GM18858 (cell line): ENCODE measurements around the gene PRR12.
"Not testable (repeated sequence)": the region's sequence is repeated elsewhere in the genome, so short reads cannot be mapped to it uniquely, and the experiment has no call there.

Source experiments
- ATAC-seq: cut with Tn5 transposase; IDR thresholded peaks from one replicate; pipeline ENCODE4 v1.9.1; 2021; ENCODE audit not compliant: unreplicated experiment

PRR12 gene

DNA sequence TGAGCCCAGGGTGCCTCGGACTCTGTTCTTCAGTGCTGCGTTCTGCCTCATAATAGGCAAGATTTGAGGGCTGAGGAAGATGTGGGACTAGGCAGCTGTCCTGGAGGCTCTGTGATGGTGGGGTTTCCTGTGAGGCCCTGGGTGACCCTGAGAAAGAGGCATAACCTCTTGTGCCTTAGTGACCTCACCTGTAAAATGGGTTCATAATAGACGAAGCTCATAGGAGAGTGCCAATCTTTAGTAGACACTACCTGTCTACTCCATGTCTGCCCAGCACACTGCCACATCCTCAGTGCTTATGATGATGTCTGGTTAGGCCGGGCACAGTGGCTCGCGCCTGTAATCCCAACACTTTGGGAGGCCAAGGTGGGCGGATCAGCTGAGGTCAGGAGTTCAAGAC, 25.6 kb downstream of the PRR12 start:
- ATAC-seq: no peak

DNA sequence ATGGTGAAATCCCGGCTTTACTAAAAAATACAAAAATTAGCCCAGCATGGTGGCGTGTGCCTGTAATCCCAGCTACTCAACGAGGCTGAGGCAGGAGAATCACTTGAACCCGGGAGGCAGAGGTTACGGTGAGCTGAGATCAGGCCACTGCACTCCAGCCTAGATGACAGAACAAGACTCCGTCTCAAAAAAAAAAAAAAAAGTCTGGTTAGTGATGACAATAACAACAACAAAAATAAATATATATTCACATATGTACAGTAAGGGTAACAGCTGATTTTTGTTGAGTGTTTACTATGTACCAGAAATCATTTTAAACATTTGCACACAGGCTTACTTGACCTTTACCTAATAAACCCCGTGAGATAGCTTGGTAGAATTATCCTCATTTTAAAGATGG, 26.0 kb downstream of the PRR12 start:
- ATAC-seq: no peak

DNA sequence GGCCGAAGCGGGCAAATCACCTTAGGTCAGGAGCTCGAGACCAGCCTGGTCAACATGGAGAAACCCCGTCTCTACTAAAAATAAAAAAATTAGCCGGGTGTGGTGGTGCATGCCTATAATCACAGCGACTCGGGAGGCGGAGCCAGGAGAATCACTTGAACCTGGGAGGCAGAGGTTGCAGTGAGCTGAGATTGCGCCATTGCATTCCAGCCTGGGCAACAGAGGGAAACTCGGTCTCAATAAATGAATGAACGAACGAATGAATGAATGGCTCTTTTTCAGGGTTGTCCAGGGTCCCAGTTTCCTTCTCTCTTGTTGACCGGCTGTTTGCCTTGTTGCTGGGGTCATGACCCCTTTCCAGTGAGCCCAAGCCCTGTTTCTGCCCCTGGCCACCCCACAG, 26.9 kb downstream of the PRR12 start:
- not testable (repeated sequence) for ATAC-seq

DNA sequence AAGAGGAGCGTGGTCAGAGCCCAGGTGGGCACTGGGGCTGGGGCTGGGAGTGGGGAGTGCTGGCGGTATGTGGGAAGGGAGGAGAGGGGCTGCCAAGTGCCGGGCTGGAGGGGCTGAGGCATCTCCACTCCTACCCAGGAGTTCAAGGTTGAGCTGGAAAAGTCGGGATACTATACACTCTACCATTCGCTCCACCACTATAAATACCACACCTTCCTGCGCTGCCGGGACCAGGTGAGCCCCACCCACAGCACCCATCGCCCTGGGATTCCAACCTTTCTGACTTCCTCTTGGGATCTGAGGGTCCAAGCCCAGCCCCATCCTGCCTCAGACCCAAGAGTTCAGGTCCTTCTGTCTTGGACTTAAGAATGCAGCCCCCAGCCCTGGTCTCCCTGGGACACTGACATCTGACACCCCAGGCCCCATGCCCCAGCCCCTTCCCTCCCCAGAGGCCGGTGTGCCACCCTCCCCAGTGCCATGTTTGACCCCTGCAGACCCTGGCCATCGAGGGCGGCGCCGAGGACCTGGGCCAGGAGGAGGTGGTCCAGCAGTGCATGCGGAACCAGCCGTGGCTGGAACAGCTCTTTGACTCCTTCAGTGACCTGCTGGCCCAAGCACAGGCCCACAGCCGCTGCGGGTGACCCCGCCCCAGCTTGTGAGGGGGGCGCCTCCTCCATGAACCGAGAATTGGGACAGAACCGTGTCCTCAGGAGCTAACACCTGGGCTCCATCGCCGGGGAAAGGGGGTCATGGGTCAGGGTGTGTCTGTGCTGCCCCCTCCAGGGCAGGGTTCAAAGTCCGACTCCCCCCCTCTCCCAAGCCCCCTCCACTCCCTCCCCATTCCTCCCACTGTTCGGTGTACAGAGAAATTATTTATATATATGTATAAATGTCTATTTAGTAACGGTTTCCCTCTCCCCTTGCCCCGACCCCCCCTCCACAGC, 34.3 kb downstream of the PRR12 start:
- ATAC-seq: no peak

DNA sequence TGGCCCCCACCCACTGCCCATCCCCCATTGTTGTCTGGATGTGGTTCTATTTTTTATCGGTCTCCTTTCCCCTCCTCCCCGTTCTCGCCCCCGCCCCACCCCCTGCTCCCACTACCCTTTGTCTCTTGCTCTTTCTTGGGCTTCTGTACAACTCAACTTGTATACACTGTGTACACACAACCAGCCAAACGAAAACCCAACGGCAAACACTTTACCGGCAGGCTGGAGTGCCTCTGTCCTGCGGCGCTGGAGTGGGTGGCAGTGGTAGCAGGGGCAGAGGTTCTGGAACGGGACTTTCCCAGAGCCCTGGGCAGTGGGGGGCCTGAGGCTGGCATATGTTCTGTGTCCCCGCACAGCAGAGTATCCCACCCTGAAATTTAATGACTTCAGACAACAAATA, 35.2 kb downstream of the PRR12 start:
- ATAC-seq: no peak

DNA sequence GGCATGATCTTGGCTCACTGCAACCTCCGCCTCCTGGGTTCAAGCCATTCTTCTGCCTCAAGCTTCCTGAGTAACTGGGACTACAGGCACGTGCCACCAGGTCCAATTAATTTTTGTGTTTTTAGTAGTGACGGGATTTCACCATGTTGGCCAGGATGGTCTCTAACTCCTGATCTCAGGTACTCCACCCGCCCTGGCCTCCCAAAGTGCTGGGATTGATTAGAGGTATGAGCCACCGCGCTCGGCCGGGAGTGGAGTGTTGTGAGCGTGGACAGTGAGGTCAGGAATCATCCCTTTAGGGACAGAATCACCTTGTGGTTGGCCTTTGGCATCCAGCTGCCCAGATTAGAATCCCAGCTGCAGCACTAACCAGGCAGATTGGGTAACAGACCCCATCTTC, 38.7 kb downstream of the PRR12 start:
- no peak for ATAC-seq

DNA sequence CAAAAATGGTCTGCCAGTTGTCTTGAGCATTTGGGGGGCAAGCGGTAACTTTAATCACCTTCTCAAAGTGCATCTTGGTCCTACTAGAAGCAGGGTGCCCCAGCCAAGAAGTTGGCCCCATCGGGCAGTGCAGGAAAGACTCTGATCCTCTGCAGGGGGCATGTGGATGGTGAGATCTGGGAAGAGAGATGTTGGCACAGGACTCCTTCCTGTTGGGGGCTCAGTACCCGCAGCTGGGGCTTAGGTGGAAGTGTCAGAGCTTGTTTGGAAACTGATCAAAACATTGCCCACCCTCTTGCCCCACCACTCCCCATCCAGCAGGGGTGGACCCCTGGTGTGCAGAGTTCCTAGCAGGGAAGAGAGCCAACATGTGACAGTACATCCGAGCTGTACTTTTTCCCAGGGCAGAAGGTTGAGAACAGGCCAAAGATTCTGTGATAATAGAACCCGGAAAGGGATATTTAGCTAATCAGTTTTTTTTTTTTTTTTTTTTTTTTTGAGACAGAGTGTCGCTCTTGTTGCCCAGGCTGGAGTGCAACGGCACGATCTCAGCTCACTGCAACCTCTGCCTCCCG, 40.1 kb downstream of the PRR12 start:
- no peak for ATAC-seq

DNA sequence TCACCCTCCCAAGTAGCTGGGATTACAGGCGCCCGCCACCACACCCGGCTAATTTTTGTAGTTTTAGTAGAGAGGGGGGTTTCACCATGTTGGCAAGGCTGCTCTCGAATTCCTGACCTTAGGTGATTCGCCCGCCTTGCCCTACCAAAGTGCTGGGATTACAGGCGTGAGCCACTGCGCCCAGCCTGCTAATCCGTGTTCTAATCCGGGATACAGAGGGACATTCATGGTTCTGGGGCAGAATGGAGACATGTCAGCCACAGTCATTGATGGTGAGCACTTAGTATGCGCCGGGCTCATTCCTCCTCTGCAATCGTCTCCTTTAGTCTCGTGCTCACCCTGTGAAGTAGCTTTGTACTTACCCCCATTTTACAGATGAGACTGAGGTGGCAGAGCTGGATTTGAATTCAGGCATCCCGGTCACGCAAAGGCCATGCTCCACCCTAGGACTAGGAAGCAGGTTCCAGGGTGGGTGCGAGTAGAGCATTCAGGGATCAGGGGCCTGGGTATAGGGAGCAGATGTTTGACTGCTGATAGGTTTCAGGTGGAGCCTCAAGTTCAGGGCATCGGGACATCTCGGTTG, 40.7 kb downstream of the PRR12 start:
- ATAC-seq: no peak

DNA sequence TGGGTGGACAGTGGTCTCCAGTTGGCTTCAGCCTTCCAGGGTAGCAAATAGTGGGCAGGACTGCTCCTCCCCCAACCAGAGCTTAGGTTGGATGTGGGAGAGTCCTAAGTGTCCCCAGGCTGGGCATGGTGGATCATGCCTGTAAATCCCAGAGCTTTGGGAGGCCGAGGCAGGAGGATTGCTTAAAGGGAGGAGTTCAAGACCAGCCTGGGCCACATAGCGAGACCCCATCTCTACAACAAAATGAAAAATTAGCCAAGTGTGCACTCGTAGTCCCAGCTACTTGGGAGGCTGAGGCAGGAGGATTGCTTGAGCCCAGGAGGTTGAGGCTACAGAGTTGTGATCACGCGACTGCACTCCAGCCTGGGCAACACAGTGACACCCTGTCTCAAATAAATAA, 41.6 kb downstream of the PRR12 start:
- no peak for ATAC-seq

DNA sequence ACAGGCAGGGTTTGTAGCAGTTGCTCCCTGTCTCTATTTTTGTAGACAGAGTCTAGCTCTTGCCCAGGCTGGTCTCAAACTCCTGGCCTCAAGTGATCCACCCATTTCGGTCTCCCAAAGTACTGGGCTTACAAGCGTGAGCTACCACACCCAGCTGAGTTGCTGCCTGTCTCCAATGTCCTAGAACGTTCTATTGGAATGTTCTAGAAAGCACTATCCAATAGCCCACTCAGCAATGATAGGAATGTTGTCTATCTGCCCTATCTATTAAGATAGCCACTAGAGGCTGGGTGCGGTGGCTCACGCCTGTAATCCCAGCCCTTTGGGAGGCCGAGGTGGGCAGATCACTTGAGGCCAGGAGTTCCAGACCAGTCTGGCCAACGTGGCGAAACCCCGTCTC, 42.3 kb downstream of the PRR12 start:
- not testable (repeated sequence) for ATAC-seq

DNA sequence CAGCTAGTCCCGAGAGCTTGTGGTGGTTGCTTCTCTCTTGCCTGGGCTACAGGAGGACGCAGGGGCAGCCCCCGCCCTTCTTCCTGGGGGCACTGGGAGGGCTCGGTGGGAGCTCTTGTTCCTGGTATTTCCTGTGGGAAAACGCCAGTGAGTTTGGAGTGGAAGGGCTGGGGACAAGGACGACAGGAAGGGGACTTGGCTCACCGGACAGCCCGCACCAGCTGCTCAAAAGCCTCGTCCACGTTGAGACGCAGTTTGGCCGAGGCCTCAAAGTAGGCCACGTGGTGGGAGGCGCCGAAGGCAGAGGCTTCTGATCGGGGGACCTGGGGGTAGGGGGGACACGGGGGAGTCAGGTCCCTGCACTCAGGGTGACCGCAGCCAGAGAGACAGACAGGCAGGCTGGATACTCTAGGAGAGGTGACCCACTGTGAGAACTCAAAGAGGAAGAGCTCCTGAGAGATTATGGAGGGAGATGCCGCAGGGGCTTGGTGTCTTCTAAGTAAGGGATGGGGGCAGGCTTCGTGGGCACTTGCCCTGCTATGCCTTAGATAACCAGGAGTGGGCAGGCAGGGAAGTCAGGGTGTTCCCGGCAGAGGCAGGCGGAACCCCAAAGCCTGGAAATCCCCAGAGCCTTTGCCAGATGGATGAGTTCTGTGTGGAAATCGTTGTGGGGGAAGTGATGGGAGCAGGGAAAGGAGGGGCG, 44.7 kb downstream of the PRR12 start:
- no peak for ATAC-seq

DNA sequence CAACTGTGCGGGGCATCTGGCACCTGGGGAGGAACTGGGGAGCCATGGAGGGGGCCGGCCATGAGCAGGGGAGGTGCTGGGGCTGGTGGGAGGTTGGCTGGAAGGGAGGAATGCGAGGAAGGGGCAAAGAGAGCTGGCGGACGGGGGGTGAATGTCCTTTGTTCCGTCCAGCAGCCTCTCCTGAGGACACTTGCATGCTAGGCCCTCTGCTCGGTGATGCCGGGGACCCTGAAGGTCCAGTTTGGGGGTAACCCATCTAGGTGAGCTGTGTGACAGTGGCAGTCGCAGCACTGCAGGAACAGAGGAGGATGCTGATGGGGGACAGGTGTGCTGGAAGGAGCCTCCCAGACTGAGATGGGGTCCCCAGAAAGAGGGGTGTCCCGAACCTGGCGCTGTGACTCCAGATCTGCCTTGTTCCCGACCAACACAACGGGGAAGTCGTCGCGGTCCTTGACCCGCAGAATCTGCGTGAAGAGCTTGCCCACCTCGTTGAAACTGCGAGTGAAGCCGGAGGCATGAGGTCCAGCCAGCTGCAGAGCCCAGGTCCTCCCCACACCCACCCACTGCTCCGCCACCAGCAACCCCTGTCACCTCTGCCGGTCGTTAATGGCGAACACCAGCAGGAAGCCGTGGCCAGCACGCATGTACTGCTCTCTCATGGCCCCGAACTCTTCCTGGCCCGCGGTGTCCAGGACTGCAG, 45.4 kb downstream of the PRR12 start:
- ATAC-seq: no peak

DNA sequence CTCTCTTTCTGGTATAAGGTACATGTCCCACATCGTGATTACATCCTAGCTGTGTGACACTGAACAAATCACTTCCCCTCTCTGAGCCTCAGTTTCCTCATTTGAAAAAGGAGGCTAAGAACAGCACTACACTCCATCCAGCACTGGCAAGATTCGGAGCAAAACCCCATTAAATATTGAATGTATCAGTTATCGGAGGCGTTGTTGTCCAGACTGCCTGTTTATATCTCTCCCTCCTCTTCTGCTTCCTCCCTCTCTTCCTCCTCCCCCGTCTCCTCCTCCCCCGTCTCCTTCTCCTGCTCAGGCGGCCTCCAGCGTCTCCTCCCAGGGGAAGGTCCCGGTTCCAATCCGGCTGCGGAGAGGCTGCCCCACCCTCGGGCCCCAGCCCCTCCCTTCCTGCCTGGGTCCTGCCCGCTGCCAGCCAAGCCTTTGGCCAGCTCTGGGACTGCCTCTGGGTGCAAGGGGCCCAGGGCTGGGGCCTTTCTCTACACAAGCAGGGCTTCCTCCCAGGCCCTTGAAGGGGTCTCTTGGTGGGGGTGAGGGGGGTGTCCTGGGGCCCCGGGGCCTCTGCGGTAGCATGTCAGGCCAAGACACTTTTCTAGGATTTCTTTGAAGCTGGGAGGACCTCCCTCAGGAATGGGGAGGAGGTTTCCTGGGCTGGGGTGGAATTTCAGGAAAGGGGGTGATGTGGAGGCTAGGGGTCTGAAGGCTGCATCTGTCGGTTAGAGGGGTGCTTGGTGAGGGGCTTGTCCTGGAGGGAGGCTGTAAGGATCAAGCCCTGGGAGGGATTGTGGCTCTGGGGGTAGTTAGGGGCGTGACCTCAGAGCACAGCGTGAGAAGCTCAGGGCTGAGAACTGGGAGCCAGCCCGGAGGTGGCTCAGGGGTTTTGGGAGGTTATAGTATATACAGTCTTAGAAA, 47.1 kb downstream of the PRR12 start:
- no peak for ATAC-seq

DNA sequence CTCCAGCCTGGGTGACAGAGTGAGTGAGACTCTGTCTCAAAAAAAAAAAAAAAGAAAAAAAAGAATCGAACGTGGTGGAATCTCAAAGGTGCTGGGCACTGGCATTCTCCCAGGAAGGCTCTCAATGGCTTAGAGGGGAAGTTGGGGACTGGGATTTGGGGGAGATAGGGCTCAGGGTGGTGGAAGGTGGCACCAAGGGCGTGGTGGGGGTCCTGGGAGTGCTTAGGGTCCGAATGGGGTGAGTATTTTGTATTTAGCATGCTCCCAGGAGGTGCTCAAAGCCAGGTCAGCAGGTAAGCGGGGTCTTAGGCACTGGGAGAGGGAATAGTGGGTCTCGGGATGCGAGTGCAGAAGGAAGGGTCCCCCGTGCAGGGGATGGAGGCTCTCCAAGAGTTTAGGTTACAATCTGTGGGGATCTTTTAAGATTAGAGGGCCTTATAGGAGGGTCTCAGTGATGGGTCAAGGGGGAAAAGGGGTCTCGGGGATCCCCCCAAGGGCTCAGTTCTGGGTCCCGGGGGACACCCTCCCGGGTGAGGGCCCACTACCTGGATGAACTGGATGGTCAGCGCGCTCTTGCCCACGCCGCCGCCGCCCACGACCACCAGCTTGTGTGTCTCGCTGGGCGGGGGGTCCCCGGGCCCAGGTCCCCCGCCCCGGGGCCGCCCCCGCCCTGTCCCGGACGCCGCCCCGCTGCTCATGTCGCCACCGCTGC, 48.6 kb downstream of the PRR12 start:
- no peak for ATAC-seq

DNA sequence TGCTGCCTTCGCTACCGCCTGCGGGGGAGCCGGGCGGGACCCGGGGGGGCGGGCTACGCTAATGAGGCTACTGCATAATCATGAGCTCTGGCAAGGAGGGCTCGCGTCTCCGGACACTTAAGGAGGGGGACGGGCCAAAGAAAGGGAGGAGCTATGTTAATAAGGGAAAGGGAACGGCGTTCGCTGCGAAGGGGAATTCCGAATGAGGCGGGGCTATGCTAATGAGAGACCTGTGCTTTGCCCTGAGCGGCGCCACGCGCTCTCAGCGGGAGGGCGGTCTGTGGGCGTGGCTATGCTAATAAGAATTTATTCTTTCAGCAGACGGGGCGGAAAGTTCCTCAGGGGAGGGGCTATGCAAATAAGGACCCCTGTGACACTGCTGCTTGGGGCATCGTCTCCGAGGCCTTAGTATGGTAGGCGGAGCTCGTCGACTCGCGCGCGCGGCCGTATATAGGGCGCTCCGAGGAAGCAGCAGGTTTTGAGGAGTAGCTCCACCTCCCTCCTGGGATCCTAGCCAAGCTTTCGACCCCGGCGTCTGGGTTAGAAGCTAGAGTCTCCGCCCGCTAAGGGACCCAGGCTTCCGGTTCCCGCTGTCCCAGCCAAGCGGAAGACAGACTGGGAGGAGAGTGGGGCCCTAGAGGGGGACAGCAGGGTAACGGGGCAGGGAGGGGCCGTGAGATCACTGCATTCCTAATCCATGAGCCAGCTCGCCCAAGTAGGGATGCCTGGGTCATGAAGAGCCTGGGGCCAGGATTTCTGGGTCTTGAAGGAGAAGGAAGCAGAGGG, 49.3 kb downstream of the PRR12 start, which contains the start of gene RRAS:
Gene RRAS (minus strand): TSS at position 31 of the 786 bp plus-strand sequence. CDS start 45 bp downstream, outside the sequence.
- peak; percentile 52 for ATAC-seq

DNA sequence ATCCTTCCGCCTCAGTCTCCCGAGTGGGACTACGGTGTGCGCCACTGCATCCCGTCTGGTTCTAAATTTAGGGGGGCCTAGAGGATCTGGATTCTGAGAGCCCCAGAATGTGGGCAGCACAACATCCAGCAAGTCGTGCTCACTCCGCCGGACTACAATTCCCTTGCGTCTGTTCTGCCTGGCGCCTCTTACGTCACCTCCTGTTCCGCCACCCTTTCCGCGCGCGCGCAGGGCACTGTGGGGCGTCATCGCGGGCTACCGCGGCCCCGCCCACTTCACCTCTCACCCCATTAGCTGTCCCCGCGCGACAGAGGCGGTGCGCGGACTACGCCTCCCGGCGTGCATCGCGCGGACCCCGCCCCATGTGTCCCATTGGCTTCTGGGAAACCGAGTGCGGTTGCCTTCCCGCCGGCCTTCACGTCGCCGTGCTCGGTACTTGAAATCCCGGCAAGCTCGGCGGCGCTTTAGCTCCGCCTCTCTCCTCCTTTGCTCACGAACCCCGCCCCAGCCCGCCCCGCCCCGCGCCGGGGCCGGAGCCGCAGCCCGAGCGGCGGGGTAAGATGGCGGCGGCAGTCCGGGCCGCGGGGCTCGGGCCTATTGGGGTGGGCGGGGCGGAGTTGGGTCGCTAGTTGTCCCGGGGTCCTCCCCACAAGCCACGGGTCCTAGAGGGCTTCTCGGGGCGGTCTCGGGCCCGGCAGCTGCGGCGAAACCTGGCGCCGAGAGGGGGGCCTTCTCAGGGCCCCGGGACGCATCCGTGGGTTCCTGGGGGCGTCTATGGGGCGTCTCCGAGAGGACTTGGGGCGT, 50.9 kb downstream of the PRR12 start, which contains the start of gene SCAF1:
Gene SCAF1 (plus strand): TSS at position 522 of the 804 bp plus-strand sequence. CDS start 2,818 bp downstream, outside the sequence.
- peak; percentile 50 for ATAC-seq

DNA sequence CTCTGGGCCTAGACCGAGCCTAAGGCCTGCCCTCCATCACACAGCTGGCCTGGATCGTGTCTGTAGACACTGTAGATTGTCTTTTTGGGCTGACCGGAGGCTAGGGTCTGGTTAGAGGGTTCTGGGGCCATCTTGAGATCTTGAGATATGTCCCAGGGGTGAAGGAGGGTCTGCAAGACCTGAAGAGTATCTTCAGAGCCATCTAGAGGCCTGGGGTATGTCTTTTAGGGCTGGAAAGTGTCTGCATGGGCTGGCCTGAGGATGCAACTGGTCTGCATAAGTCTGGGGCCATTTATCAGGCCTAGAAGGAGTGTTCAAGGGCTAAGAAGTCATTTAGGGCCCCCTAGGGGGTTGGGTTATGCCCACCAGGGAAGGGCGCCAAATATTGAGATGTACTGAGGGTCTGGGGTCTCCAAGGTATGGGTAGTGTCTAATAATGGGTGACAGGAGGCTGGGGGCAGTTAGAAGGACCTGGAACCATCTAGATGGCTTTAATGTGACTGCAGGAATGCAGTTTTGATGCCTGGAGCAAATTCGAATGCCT, 51.6 kb downstream of the PRR12 start:
- ATAC-seq: no peak
